Esophagus muscularis mucosa (tissue), 4 donors: ENCODE results near the gene C16orf90. TPM values are rescaled to one million over a fixed set of nuclear protein-coding genes. Genes with fewer than 3 reads are reported as not detected.

ENCODE experiments used
- DNase-seq: peaks from one replicate; pipeline ENCODE4 v3.0.0-alpha.2; 2017; ENCODE audit errors: extremely low spot score
- H3K27ac ChIP-seq, 4 donors: fragments of 200-600 bp; sonication (generic); replicated peaks in 1 of 4; 1 replicate in 3 of 4; 2 replicates in 1 of 4; pipeline ENCODE4 v1.5.1; 2016 to 2019; ENCODE audit warnings: mild to moderate bottlenecking in 1 of 4
- H3K27me3 ChIP-seq, 4 donors: fragments of 200-600 bp; sonication (generic); one replicate each; pipeline versions ENCODE4 v1.5.1 to v1.6.0; 2016 to 2019
- H3K36me3 ChIP-seq, 4 donors: fragments of 200-600 bp; sonication (generic); one replicate each; pipeline ENCODE4 v1.5.1; 2016 to 2019
- H3K4me1 ChIP-seq, 4 donors: fragments of 200-600 bp; sonication (generic); one replicate each; pipeline ENCODE4 v1.5.1; 2016 to 2019
- H3K4me3 ChIP-seq, 4 donors: fragments of 200-600 bp; sonication (generic); 1 replicate in 2 of 4; 2 replicates in 2 of 4; pipeline ENCODE4 v1.5.1; 2016 to 2019; ENCODE audit warnings: mild to moderate bottlenecking in 4 of 4, moderate library complexity in 1 of 4
- H3K9me3 ChIP-seq, 4 donors: fragments of 200-600 bp; sonication (generic); 1 replicate in 3 of 4; 2 replicates in 1 of 4; pipeline ENCODE4 v1.5.1; 2016 to 2019
- EP300 ChIP-seq: sonication (generic); formaldehyde crosslinking; IDR thresholded peaks from one replicate; pipeline ENCODE4 v1.6.1; 2017; ENCODE audit warnings: antibody characterized with exemption
- POLR2A ChIP-seq: fragments of 450-650 bp; IDR thresholded peaks from one replicate; pipeline ENCODE4 v1.6.1; 2017; ENCODE audit warnings: antibody characterized with exemption, moderate library complexity, mild to moderate bottlenecking, low read depth
- POLR2AphosphoS5 ChIP-seq, 2 donors: sonication (generic); formaldehyde crosslinking; IDR thresholded peaks; one replicate each; pipeline ENCODE4 v1.6.1; 2017; ENCODE audit warnings: antibody characterized with exemption in 2 of 2
- WGBS: methylation state at CpG from one replicate; pipeline ENCODE4 v1.1.5; 2018; 5-methylcytosine and 5-hydroxymethylcytosine counted together
- intact Hi-C: fragments of 100-400 bp; cut with DNase I; formaldehyde crosslinking; loops from one replicate; pipeline ENCODE4 v1.15.1; 2023
- total RNA-seq, 4 donors: library from RNA; depleted of rRNA; stranded (reverse); fragments of >200 nt; gene quantifications; one replicate each; pipeline versions ENCODE4 v1.1.0 to v1.2.1, GENCODE V29; 2016
- TF ChIP-seq, protein P1 (sequence below), 3 experiments: fragments of 200-600 bp in 2 of 3; fragments of 450-650 bp in 1 of 3; sonication (generic) in 2 of 3; IDR thresholded peaks; one replicate each; pipeline ENCODE4 v1.5.1; 2017 to 2019; ENCODE audit warnings: antibody characterized with exemption in 3 of 3, mild to moderate bottlenecking in 2 of 3, moderate library complexity in 1 of 3

Gene C16orf90
- total RNA-seq, 4 donors from 2014 or later, result not detected

DNA sequence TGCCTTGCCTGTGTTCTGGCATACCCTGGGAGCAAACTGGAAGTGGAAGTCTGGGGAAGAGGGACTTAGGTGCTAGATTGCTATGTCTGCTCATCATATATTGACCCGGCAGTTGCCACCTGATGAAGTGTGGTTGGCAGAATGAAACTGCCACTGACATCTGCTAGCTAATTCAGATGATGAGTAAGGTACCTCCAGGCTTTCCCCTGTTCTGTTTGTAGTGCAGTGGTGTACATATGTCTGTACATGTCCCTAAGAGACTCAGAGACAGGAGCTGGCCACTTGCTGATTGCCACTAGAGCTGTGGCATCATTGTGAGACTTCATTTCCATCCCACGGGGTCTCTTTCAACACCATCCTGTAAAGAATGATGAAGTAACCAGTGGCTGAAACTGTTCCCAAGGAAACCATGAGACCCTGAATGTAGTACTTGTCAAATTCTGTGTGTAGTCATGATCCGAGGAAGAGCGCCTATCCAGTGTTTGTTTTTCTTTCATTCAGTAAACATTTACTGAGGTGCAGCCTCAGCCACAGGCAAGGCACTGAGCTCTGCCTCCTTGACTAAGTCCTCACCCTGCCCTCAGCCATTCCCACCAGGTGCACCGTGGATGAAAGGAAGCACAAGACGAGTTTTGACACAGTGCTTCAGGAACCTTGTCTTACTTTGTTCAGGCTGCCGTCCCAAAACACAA, 18.7 kb upstream of the C16orf90 start:
- DNase-seq, result no peak
- no peak overlapping the region for H3K27ac ChIP-seq
- H3K9me3 ChIP-seq, result no peaks in the 10 kb centered on the region
- peaks cover 42 to 100% (median 96%) of the 10 kb centered on the region in 4 donors for H3K36me3 ChIP-seq
- no peak for TF ChIP-seq EP300
- TF ChIP-seq, protein P1, sequence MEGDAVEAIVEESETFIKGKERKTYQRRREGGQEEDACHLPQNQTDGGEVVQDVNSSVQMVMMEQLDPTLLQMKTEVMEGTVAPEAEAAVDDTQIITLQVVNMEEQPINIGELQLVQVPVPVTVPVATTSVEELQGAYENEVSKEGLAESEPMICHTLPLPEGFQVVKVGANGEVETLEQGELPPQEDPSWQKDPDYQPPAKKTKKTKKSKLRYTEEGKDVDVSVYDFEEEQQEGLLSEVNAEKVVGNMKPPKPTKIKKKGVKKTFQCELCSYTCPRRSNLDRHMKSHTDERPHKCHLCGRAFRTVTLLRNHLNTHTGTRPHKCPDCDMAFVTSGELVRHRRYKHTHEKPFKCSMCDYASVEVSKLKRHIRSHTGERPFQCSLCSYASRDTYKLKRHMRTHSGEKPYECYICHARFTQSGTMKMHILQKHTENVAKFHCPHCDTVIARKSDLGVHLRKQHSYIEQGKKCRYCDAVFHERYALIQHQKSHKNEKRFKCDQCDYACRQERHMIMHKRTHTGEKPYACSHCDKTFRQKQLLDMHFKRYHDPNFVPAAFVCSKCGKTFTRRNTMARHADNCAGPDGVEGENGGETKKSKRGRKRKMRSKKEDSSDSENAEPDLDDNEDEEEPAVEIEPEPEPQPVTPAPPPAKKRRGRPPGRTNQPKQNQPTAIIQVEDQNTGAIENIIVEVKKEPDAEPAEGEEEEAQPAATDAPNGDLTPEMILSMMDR (IDR thresholded peaks at IDR 0.05), result no peak
- no peak for TF ChIP-seq POLR2AphosphoS5 (IDR thresholded peaks at IDR 0.05)
- no peak for TF ChIP-seq POLR2A
- H3K4me1 ChIP-seq, result no peaks in the 10 kb centered on the region
- H3K4me3 ChIP-seq, result no peak overlapping the region
- intact Hi-C loops, result no loop called here
- WGBS, result 82% methylated on average over 7 of the region's 7 CpGs
- H3K27me3 ChIP-seq, result no peaks in the 10 kb centered on the region

DNA sequence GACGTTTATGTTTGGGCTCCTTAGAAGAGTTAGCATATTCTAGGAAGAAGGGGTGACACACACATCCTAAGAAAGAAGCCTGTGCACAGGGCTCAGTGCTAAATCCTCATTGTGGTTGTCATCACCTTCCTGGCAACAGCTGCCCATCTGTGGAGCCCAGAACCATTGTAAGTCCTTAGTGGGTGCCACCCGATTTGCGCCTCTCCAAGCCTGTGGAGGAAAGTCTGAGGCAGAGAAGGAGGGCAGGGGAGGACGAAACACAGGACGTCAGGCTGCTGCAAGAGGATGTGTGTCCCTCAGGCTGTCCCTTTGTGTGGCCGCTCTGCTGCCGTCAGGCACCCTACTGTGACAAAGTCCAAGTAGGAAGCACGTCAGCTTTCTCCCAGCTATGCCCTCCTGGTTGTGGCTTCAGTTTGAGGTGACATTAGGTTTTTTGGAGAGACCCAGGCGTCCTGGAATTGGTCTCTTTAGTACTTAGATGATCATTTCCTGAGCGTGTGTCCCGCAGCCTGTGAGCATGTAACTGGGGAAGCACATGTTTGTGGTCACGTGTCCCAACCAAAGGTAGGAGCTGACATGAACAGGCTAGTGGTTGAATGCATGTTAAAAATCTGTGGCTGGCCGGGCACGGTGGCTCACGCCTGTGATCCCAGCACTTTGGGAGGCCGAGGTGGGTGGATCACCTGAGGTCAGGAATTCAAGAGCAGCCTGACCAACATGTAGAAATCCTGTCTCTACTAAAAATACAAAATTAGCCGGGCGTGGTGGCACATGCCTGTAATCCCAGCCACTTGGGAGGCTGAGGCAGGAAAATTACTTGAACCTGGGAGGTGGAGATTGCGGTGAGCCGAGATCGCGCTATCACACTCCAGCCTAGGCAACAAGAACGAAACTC, 16.2 kb upstream of the C16orf90 start:
- Histone ChIP-seq H3K27me3 (no peaks in the 10 kb centered on the region), H3K9me3 (no peaks in the 10 kb centered on the region), H3K36me3 (peaks cover 59 to 100% (median 97%) of the 10 kb centered on the region in 4 donors), H3K27ac (no peak overlapping the region), H3K4me1 (no peaks in the 10 kb centered on the region), H3K4me3 (no peak overlapping the region)
- DNase-seq, result no peak
- intact Hi-C loops, result no loop called here
- 94% methylated on average over 23 of the region's 23 CpGs for WGBS
- TF ChIP-seq, protein P1 (IDR thresholded peaks at IDR 0.05), result no peak
- no peak for TF ChIP-seq POLR2A
- no peak for TF ChIP-seq POLR2AphosphoS5 (IDR thresholded peaks at IDR 0.05)
- no peak for TF ChIP-seq EP300

DNA sequence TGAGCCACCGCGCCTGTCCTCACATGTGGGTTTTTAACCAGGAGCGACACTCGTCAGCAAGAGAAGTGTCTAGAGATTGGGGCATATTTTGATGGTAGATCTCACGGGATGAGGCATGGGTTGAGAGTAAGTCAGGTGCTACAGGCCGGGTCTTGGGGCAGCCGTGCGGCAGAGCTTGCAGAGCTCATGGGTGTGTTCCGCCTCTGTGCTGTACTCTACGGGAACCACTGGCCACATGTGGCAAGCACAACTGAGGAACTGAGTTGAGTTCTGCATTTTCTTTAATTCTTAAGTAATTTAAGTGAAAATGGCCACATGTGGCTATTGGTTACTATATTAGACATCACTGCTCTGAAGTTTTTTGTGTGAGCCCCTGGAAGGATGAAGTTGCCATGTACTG, 15.1 kb upstream of the C16orf90 start:
- Histone ChIP-seq H3K9me3 (no peaks in the 10 kb centered on the region), H3K36me3 (peaks cover 59 to 100% (median 94%) of the 10 kb centered on the region in 4 donors), H3K27ac (no peak overlapping the region), H3K27me3 (no peaks in the 10 kb centered on the region), H3K4me3 (no peak overlapping the region), H3K4me1 (no peaks in the 10 kb centered on the region)
- WGBS, result 96% methylated on average over 10 of the region's 10 CpGs
- DNase-seq, result no peak
- intact Hi-C loops, result no loop called here
- TF ChIP-seq EP300 (no peak), POLR2A (no peak), POLR2AphosphoS5 (IDR thresholded peaks at IDR 0.05) (no peak)
- TF ChIP-seq, protein P1 (IDR thresholded peaks at IDR 0.05), result no peak

DNA sequence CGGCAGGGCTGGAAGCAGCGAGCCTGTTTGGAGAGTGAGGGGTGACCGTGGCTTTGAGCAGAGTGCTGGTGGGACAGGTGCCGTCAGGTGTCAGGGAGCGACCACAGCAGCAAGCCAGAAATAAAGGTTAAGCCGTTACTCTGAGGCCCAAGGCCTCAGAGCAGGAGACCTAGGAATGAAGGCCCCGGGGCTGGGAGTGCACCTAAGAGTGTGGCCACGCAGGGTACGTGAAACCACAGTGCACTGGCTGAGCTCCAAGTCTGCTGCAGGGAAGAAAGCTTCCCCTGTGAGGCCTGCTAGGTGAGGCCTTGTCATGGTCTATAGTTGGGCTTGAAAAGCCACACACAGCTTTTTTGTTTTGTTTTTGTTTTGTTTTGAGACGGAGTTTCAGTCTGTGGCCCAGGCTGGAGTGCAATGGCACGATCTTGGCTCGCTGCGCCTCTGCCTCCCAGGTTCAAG, 14.2 kb upstream of the C16orf90 start:
- H3K4me1 ChIP-seq, result no peaks in the 10 kb centered on the region
- no peaks in the 10 kb centered on the region for H3K27me3 ChIP-seq
- intact Hi-C loops, result no loop called here
- H3K9me3 ChIP-seq, result no peaks in the 10 kb centered on the region
- H3K36me3 ChIP-seq, result peaks cover 56 to 100% (median 95%) of the 10 kb centered on the region in 4 donors
- no peak overlapping the region for H3K27ac ChIP-seq
- H3K4me3 ChIP-seq, result no peak overlapping the region
- TF ChIP-seq POLR2AphosphoS5 (IDR thresholded peaks at IDR 0.05), result no peak
- TF ChIP-seq, protein P1 (IDR thresholded peaks at IDR 0.05), result no peak
- no peak for TF ChIP-seq POLR2A
- no peak for TF ChIP-seq EP300
- DNase-seq, result no peak
- 88% methylated on average over 13 of the region's 13 CpGs for WGBS
